ENCODE data around the gene RNF43.

The RNF43 gene

GRCh38 chr17:58376472-58377000 is 40.8 kb downstream of the RNF43 start:
- Histone ChIP-seq H3K27ac (replicated peaks) (no peak overlapping the region), H3K4me3 (replicated peaks; ENCODE audit: insufficient read depth, low read length) (no peak overlapping the region), H3K27me3 (ENCODE audit: insufficient read depth, poor library complexity, severe bottlenecking) (no peaks in the 10 kb centered on the region)
- TF ChIP-seq GABPA (IDR thresholded peaks at IDR 0.05; ENCODE audit: low read depth) (no peak), SPI1 (IDR thresholded peaks at IDR 0.05; ENCODE audit: borderline replicate concordance, low read depth) (peak; percentile 53), REST (IDR thresholded peaks at IDR 0.05; ENCODE audit: insufficient replicate concordance, low read depth) (peak; percentile 69)
- DNase-seq (ENCODE audit: low read depth in 1 of 2, low spot score in 1 of 2), result peak in 1 of 2 experiments; percentile 16

- no peak for DNase-seq (ENCODE audit: low read depth in 1 of 2, low spot score in 1 of 2)
- Histone ChIP-seq H3K4me3 (replicated peaks; ENCODE audit: insufficient read depth, low read length) (no peak overlapping the region), H3K27ac (replicated peaks) (no peak overlapping the region), H3K27me3 (ENCODE audit: insufficient read depth, poor library complexity, severe bottlenecking) (no peaks in the 10 kb centered on the region)
- TF ChIP-seq POLR2AphosphoS5 (IDR thresholded peaks at IDR 0.05; ENCODE audit: low read depth), result no peak
- peak; percentile 18; the same call in 1 of the 2 replicates for TF ChIP-seq SPI1 (IDR thresholded peaks at IDR 0.05; ENCODE audit: borderline replicate concordance, low read depth)
Measured at GRCh38 chr17:58375811-58376210, 41.5 kb downstream of the RNF43 start.

GRCh38 chr17:58375256-58375655 is 42.1 kb downstream of the RNF43 start:
- no peak for DNase-seq (ENCODE audit: low read depth in 1 of 2, low spot score in 1 of 2)
- Histone ChIP-seq H3K27me3 (ENCODE audit: insufficient read depth, poor library complexity, severe bottlenecking) (no peaks in the 10 kb centered on the region), H3K27ac (replicated peaks) (no peak overlapping the region), H3K4me3 (replicated peaks; ENCODE audit: insufficient read depth, low read length) (no peak overlapping the region)
- TF ChIP-seq POLR2AphosphoS5 (IDR thresholded peaks at IDR 0.05; ENCODE audit: low read depth), result no peak
- no peak for TF ChIP-seq SPI1 (IDR thresholded peaks at IDR 0.05; ENCODE audit: borderline replicate concordance, low read depth)

- TF ChIP-seq CTCF (IDR thresholded peaks at IDR 0.05; ENCODE audit: insufficient read depth, low read length) (no peak), REST (IDR thresholded peaks at IDR 0.05; ENCODE audit: insufficient replicate concordance, low read depth) (no peak), GABPA (IDR thresholded peaks at IDR 0.05; ENCODE audit: low read depth) (no peak), SPI1 (IDR thresholded peaks at IDR 0.05; ENCODE audit: borderline replicate concordance, low read depth) (no peak), POLR2AphosphoS5 (IDR thresholded peaks at IDR 0.05; ENCODE audit: low read depth) (no peak)
- H3K4me3 ChIP-seq (replicated peaks; ENCODE audit: insufficient read depth, low read length), result no peak overlapping the region
Measured at GRCh38 chr17:58373923-58374322, 43.4 kb downstream of the RNF43 start.

GRCh38 chr17:58373003-58373402 is 44.3 kb downstream of the RNF43 start:
- H3K27me3 ChIP-seq (ENCODE audit: insufficient read depth, poor library complexity, severe bottlenecking), result no peaks in the 10 kb centered on the region
- H3K4me3 ChIP-seq (replicated peaks; ENCODE audit: insufficient read depth, low read length), result no peak overlapping the region
- DNase-seq (ENCODE audit: low read depth in 1 of 2, low spot score in 1 of 2), result no peak
- no peak for TF ChIP-seq REST (IDR thresholded peaks at IDR 0.05; ENCODE audit: insufficient replicate concordance, low read depth)
- TF ChIP-seq CTCF (IDR thresholded peaks at IDR 0.05; ENCODE audit: insufficient read depth, low read length), result no peak
- TF ChIP-seq SPI1 (IDR thresholded peaks at IDR 0.05; ENCODE audit: borderline replicate concordance, low read depth), result no peak
- no peak for TF ChIP-seq POLR2AphosphoS5 (IDR thresholded peaks at IDR 0.05; ENCODE audit: low read depth)
- no peak for TF ChIP-seq GABPA (IDR thresholded peaks at IDR 0.05; ENCODE audit: low read depth)
- H3K27ac ChIP-seq (replicated peaks), result no peak overlapping the region

More at GRCh38 chr17:58373923-58374322, 43.4 kb downstream of the RNF43 start:
- Histone ChIP-seq H3K27me3 (ENCODE audit: insufficient read depth, poor library complexity, severe bottlenecking) (no peaks in the 10 kb centered on the region), H3K27ac (replicated peaks) (no peak overlapping the region)
- no peak for DNase-seq (ENCODE audit: low read depth in 1 of 2, low spot score in 1 of 2)
